Subcutaneous abdominal adipose tissue (tissue), 5 donors: ENCODE results near the gene SLC2A8.

Source experiments
- H3K27ac ChIP-seq: one replicate; pipeline ENCODE4 v1.7.0; 2013; ENCODE audit warnings: low read depth, mild to moderate bottlenecking, inconsistent platforms, low read length, moderate library complexity
- H3K27me3 ChIP-seq, 5 donors: one replicate each; pipeline ENCODE4 v1.7.0; 2013; ENCODE audit warnings: low read length in 5 of 5, inconsistent platforms in 1 of 5; ENCODE audit not compliant: control insufficient read depth in 5 of 5, insufficient read depth in 4 of 5
- H3K36me3 ChIP-seq, 5 donors: one replicate each; pipeline ENCODE4 v1.7.0; 2013; ENCODE audit warnings: low read length in 5 of 5; ENCODE audit not compliant: control insufficient read depth in 5 of 5, insufficient read depth in 5 of 5
- H3K4me1 ChIP-seq, 5 donors: one replicate each; pipeline ENCODE4 v1.7.0; 2013; ENCODE audit warnings: low read length in 5 of 5, mild to moderate bottlenecking in 3 of 5, moderate library complexity in 1 of 5; ENCODE audit not compliant: control insufficient read depth in 5 of 5, insufficient read depth in 5 of 5
- H3K4me3 ChIP-seq, 5 donors: one replicate each; pipeline ENCODE4 v1.7.0; 2013; ENCODE audit warnings: low read length in 5 of 5, low read depth in 1 of 5
- H3K9ac ChIP-seq, 5 donors: one replicate each; pipeline ENCODE4 v1.7.0; 2013; ENCODE audit warnings: low read length in 5 of 5, mild to moderate bottlenecking in 4 of 5, moderate library complexity in 3 of 5
- H3K9me3 ChIP-seq, 5 donors: one replicate each; pipeline ENCODE4 v1.7.0; 2013; ENCODE audit warnings: low read length in 5 of 5; ENCODE audit not compliant: control insufficient read depth in 5 of 5
- donor health status: healthy.
- donor health status: healthy.
- donor health status: healthy.
- donor health status: healthy.
- donor health status: healthy.

SLC2A8 gene

GRCh38 chr9:127360250-127360649 lies 36.7 kb upstream of the SLC2A8 start:
- H3K9ac ChIP-seq = peak overlapping the region in 1 of 5 donors; percentile 13

GRCh38 chr9:127360829-127361228 lies 36.1 kb upstream of the SLC2A8 start:
- Histone ChIP-seq H3K9ac (peak overlapping the region in 1 of 5 donors; percentile 13), H3K27me3 (no peaks in the 10 kb centered on the region), H3K27ac (no peak overlapping the region), H3K36me3 (peaks cover 0 to 29% (median 14%) of the 10 kb centered on the region in 5 donors), H3K4me3 (no peak overlapping the region), H3K9me3 (no peaks in the 10 kb centered on the region), H3K4me1 (peaks cover 0 to 6% (median 0%) of the 10 kb centered on the region in 5 donors)

More at GRCh38 chr9:127360250-127360649, 36.7 kb upstream of the SLC2A8 start:
- H3K9me3 ChIP-seq = no peaks in the 10 kb centered on the region
- no peaks in the 10 kb centered on the region for H3K27me3 ChIP-seq
- H3K36me3 ChIP-seq = peaks cover 0 to 33% (median 14%) of the 10 kb centered on the region in 5 donors
- peaks cover 0 to 6% (median 0%) of the 10 kb centered on the region in 5 donors for H3K4me1 ChIP-seq
- H3K4me3 ChIP-seq = no peak overlapping the region
- H3K27ac ChIP-seq = no peak overlapping the region

GRCh38 chr9:127361561-127361960 lies 35.4 kb upstream of the SLC2A8 start:
- no peak overlapping the region for H3K4me3 ChIP-seq
- H3K27ac ChIP-seq = no peak overlapping the region
- peaks cover 0 to 6% (median 0%) of the 10 kb centered on the region in 5 donors for H3K4me1 ChIP-seq
- no peaks in the 10 kb centered on the region for H3K27me3 ChIP-seq
- H3K9me3 ChIP-seq = no peaks in the 10 kb centered on the region
- H3K36me3 ChIP-seq = peaks cover 0 to 23% (median 14%) of the 10 kb centered on the region in 5 donors
- peak overlapping the region in 1 of 5 donors; percentile 5 for H3K9ac ChIP-seq

GRCh38 chr9:127362829-127363228 lies 34.1 kb upstream of the SLC2A8 start:
- Histone ChIP-seq H3K27ac (no peak overlapping the region), H3K27me3 (no peaks in the 10 kb centered on the region), H3K4me3 (no peak overlapping the region), H3K9me3 (no peaks in the 10 kb centered on the region), H3K4me1 (peaks cover 0 to 6% (median 0%) of the 10 kb centered on the region in 5 donors), H3K9ac (no peak overlapping the region), H3K36me3 (peaks cover 0 to 15% (median 8%) of the 10 kb centered on the region in 5 donors)

- Histone ChIP-seq H3K36me3 (peaks cover 0 to 13% (median 7%) of the 10 kb centered on the region in 5 donors), H3K4me3 (no peak overlapping the region), H3K27ac (no peak overlapping the region), H3K4me1 (peaks cover 3 to 18% (median 7%) of the 10 kb centered on the region in 5 donors), H3K9ac (no peak overlapping the region), H3K27me3 (no peaks in the 10 kb centered on the region), H3K9me3 (no peaks in the 10 kb centered on the region)
These were observed 31.5 kb upstream of the SLC2A8 start for GRCh38 chr9:127365461-127365860.

GRCh38 chr9:127366594-127366993 lies 30.4 kb upstream of the SLC2A8 start:
- H3K9me3 ChIP-seq = no peaks in the 10 kb centered on the region
- H3K27ac ChIP-seq = no peak overlapping the region
- H3K27me3 ChIP-seq = no peaks in the 10 kb centered on the region
- no peak overlapping the region for H3K4me3 ChIP-seq
- peaks cover 0 to 13% (median 6%) of the 10 kb centered on the region in 5 donors for H3K36me3 ChIP-seq
- H3K9ac ChIP-seq = no peak overlapping the region
- peaks cover 3 to 22% (median 10%) of the 10 kb centered on the region in 5 donors for H3K4me1 ChIP-seq

GRCh38 chr9:127368852-127369402 lies 28.0 kb upstream of the SLC2A8 start:
- Histone ChIP-seq H3K4me3 (no peak overlapping the region), H3K27ac (no peak overlapping the region), H3K27me3 (no peaks in the 10 kb centered on the region), H3K9me3 (no peaks in the 10 kb centered on the region), H3K4me1 (peaks cover 3 to 20% (median 10%) of the 10 kb centered on the region in 5 donors), H3K36me3 (peaks cover 0 to 10% (median 4%) of the 10 kb centered on the region in 5 donors), H3K9ac (no peak overlapping the region)

- H3K9ac ChIP-seq = no peak overlapping the region
- no peaks in the 10 kb centered on the region for H3K9me3 ChIP-seq
- no peak overlapping the region for H3K27ac ChIP-seq
- no peak overlapping the region for H3K4me3 ChIP-seq
- peaks cover 0 to 10% (median 3%) of the 10 kb centered on the region in 5 donors for H3K36me3 ChIP-seq
- no peaks in the 10 kb centered on the region for H3K27me3 ChIP-seq
- H3K4me1 ChIP-seq = peaks cover 3 to 20% (median 10%) of the 10 kb centered on the region in 5 donors
These were observed 27.5 kb upstream of the SLC2A8 start for GRCh38 chr9:127369428-127369827.

- peaks cover 0 to 6% (median under 1%) of the 10 kb centered on the region in 5 donors for H3K36me3 ChIP-seq
- H3K4me1 ChIP-seq = peaks cover 3 to 20% (median 10%) of the 10 kb centered on the region in 5 donors
- H3K4me3 ChIP-seq = no peak overlapping the region
- no peaks in the 10 kb centered on the region for H3K27me3 ChIP-seq
- peak overlapping the region in 1 of 5 donors; percentile 5 for H3K9ac ChIP-seq
- H3K9me3 ChIP-seq = no peaks in the 10 kb centered on the region
- no peak overlapping the region for H3K27ac ChIP-seq
These were observed 26.8 kb upstream of the SLC2A8 start for GRCh38 chr9:127370147-127370579.

GRCh38 chr9:127370672-127371648 lies 26.0 kb upstream of the SLC2A8 start:
- peaks cover 3 to 20% (median 10%) of the 10 kb centered on the region in 5 donors for H3K4me1 ChIP-seq
- peaks cover 0 to 3% (median 0%) of the 10 kb centered on the region in 5 donors for H3K36me3 ChIP-seq
- no peaks in the 10 kb centered on the region for H3K27me3 ChIP-seq
- no peak overlapping the region for H3K9ac ChIP-seq
- H3K27ac ChIP-seq = no peak overlapping the region
- H3K9me3 ChIP-seq = no peaks in the 10 kb centered on the region
- no peak overlapping the region for H3K4me3 ChIP-seq
